Epithelial cell of proximal tubule (primary cell): Measurements from ENCODE around the gene PIK3C2B. TPM values are rescaled to one million over a fixed set of nuclear protein-coding genes. Genes with fewer than 3 reads are reported as not detected.

Experiments used
- DNase-seq: peaks from one replicate; pipeline ENCODE4 v3.0.0-alpha.2; 2011; ENCODE audit warnings: low read depth
- H3K4me3 ChIP-seq: 2 replicates; pipeline ENCODE4 v1.5.1; 2011; ENCODE audit warnings: low read depth, mild to moderate bottlenecking, low read length
- total RNA-seq: library from RNA; depleted of rRNA; stranded (reverse); fragments of >200 nt; gene quantifications from 2 replicates; pipeline ENCODE4 v1.2.3, GENCODE V29; 2015
- TF ChIP-seq, protein P1 (sequence below): conservative IDR thresholded peaks from 2 replicates; pipeline ENCODE4 v1.5.1; 2012; ENCODE audit warnings: low read depth, mild to moderate bottlenecking, low read length

PIK3C2B gene
- total RNA-seq, 1 donor from 2014 or later = 2.1 TPM

DNA sequence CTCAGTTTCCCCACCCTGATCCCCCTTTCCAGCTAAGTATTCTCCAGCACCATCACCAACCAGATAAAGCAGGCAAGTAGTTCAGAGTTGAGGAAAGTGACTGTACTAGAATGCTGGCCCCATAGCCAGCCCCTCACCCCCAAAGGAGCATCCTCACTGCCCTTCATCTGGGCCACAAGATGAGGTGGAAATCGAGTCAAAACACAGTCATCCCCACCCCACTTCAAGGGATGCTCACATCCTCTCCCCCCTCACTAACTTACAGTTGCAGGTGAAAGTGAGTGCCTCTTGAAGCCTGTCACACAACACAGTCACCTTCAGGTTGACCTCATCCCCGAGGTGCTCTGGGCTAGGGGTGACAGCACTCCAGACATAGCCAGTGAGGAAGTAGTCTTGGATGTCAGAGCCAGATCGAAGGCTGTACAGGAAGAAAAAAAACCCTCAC, 30.4 kb downstream of the PIK3C2B start:
- TF ChIP-seq, protein P1, sequence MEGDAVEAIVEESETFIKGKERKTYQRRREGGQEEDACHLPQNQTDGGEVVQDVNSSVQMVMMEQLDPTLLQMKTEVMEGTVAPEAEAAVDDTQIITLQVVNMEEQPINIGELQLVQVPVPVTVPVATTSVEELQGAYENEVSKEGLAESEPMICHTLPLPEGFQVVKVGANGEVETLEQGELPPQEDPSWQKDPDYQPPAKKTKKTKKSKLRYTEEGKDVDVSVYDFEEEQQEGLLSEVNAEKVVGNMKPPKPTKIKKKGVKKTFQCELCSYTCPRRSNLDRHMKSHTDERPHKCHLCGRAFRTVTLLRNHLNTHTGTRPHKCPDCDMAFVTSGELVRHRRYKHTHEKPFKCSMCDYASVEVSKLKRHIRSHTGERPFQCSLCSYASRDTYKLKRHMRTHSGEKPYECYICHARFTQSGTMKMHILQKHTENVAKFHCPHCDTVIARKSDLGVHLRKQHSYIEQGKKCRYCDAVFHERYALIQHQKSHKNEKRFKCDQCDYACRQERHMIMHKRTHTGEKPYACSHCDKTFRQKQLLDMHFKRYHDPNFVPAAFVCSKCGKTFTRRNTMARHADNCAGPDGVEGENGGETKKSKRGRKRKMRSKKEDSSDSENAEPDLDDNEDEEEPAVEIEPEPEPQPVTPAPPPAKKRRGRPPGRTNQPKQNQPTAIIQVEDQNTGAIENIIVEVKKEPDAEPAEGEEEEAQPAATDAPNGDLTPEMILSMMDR = no peak
- no peak overlapping the region for H3K4me3 ChIP-seq
- DNase-seq = no peak

DNA sequence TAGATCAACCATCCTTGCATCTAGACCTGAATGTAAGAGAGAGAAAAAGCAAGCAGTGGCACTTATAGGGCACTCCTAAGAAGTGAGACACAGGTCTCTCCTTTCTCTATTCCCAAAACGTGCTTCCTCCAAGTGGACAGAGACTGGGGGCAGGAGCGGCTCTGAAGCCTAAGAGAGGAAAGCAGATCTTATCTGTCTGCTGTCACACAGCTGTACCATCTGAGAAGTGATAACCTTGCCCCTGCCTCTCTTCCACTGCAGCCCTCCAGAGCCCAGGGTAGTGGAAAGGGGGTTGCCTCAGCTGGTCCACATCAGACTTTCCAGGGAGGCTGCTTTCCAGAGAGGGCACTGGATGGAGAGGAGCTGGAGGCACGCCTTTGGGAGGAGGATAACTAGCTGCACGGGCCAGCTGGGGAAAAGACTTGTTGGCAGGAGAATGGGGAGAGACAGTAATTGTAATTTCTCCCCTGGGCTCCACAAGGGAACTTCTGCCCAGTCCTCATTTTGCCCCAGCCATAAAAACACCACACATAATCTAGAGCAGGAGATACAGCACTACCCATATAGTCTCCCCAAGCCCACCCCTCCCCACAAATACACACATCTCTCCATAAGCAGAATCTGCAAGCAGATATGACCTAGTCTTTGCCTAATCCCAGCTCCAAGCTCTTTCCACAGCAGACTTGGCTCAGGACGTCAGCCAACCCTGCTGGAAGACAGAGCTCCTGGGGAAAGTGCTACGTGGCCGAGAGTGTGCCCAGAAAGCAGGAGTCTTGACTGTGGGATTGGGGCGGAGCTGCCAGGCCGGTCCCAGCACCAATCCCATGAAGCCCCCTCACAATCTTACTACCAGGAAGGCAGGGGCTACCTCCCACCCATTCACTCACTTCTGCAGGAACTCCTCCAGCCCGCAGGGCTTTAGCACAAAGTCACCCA, 31.2 kb downstream of the PIK3C2B start:
- H3K4me3 ChIP-seq = no peak overlapping the region
- no peak for DNase-seq
- TF ChIP-seq, protein P1 = no peak

DNA sequence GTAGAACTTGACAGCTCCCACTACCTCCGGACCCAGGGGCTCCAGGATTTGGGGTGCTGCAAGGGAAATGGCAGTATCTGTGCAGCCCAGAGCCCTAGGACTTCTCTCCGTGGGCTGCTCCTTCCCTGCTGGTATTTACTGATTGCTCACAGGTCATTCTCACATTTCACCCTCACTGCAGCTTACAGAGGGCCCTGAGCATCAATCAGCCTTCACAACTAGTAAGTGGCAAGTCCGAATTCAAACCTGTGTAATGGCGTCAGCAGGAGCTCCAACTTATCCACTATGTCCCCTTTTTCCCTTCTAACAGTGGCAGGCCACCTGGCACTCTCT, 32.4 kb downstream of the PIK3C2B start:
- DNase-seq = no peak
- TF ChIP-seq, protein P1 = no peak
- no peak overlapping the region for H3K4me3 ChIP-seq

DNA sequence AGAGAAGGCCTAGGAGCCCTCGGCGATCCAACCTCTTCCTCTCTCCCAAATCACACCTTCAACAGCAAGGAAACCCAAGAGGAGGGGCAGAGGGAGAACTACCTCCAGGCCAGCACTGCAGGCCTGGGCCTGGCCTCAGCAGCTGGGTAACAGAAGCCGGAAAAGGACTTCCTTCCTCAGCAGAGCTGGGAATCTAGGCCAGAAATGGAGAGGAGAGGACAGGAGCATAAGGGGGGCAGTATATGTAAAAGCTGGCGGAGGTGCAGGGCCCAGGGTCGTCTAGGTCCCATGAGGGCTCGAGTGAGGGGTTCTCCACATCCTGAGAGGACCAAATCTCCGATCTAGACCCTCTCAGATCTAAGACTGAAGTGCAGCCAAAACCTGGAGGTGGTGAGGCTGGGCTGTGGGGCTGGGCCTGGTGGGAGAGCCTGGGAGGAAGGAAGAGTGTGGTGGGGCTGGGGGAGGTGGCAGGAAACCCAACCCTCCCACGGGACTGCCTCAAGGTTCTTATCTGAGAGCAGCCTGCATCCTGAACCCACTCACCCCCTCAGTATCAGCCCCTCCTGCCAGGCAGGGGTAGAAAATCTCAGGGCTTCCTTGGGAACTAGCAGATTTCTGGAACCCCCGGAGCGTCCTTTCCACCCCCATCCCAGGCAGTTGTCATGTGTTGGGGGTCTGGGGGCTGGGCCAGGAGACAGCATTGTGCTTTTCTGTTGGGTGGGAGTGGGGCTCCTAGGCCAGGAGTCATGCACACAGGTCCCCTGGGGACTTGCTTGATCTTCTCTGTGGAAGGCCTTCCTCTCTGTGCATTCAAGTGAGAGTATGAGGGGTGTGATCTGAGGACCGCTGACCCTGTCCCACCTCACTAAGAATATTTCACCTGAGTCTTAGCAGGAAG, 33.0 kb downstream of the PIK3C2B start:
- no peak for DNase-seq
- no peak overlapping the region for H3K4me3 ChIP-seq
- TF ChIP-seq, protein P1 = no peak

DNA sequence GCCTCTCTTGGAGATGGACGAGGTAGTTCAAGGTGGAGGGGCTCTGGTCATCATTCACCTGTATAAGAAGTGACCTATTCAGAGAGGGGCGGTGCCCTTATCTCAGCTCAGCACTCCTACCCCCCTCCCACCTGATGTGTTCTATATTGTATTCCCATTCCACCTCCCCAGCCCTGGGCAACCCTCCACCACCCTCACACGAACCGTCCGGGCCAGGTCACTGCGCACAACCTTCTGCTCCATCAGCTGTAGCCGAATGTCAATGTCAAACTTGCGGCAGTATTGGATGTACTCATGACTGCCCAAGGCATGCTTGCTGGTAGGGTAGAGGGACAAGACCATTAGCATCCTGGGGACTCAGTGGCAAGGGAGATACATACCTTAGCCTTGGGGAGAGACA, 34.3 kb downstream of the PIK3C2B start:
- H3K4me3 ChIP-seq = no peak overlapping the region
- TF ChIP-seq, protein P1 = no peak
- DNase-seq = no peak

DNA sequence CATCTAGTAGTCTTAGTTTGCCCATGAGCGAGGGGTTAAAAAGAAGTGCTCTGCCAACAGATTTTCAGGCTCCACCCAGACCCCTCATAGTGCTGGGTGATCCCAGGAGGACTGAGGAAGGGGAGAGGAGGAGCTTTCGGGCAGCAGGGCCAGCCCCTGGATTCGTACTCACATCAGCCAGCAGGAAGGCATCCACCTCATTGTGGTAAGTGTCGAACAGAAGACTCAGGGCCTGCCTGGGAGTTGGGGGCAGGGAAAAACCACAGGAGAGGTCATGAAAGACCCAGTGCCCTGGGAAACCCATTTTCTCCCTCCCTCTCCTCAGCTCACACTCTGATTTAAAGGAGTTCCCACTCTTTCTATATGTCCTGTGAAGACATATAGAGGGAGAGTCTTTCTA, 34.9 kb downstream of the PIK3C2B start:
- DNase-seq = no peak
- TF ChIP-seq, protein P1 = no peak
- H3K4me3 ChIP-seq = no peak overlapping the region
